GM23338 (cell line): ENCODE data around the gene EXD3. TPM values are rescaled to one million over a fixed set of nuclear protein-coding genes. Genes with fewer than 3 reads are reported as not detected.

ENCODE experiments used
- ATAC-seq: fragments of 200-7000 bp; cut with Tn5 transposase; 3 replicates; pipeline ENCODE4 v1.9.1; 2020
- DNase-seq: peaks from one replicate; pipeline ENCODE4 v3.0.0-alpha.2; 2015; ENCODE audit warnings: low spot score
- H2AFZ ChIP-seq: fragments of 200-600 bp; sonication (generic); 2 replicates; pipeline ENCODE4 v1.8.0; 2016; ENCODE audit warnings: antibody characterized with exemption, mild to moderate bottlenecking, moderate library complexity
- H3F3A ChIP-seq: fragments of 200-600 bp; sonication (generic); replicated peaks from 2 replicates; pipeline ENCODE4 v1.8.0; 2017; ENCODE audit warnings: antibody characterized with exemption, mixed run types, low read depth
- H3K27ac ChIP-seq: fragments of 200-600 bp; sonication (generic); 2 replicates; pipeline ENCODE4 v1.6.1; 2016; ENCODE audit warnings: low read depth
- H3K27me3 ChIP-seq: fragments of 200-600 bp; sonication (generic); 2 replicates; pipeline ENCODE4 v1.8.0; 2016; ENCODE audit warnings: mild to moderate bottlenecking, mixed run types, moderate library complexity; ENCODE audit not compliant: insufficient read depth
- H3K36me3 ChIP-seq: fragments of 200-600 bp; sonication (generic); 2 replicates; pipeline ENCODE4 v1.8.0; 2016; ENCODE audit warnings: mild to moderate bottlenecking; ENCODE audit not compliant: insufficient read depth
- H3K4me1 ChIP-seq: fragments of 200-600 bp; sonication (generic); 2 replicates; pipeline ENCODE4 v1.8.0; 2016; ENCODE audit warnings: mild to moderate bottlenecking, moderate library complexity; ENCODE audit not compliant: insufficient read depth
- H3K4me2 ChIP-seq: fragments of 200-600 bp; sonication (generic); 2 replicates; pipeline ENCODE4 v1.7.1; 2017; ENCODE audit warnings: mixed run types
- H3K4me3 ChIP-seq: fragments of 200-600 bp; sonication (generic); 2 replicates; pipeline ENCODE4 v1.6.1; 2016; ENCODE audit warnings: mixed run types
- H3K79me2 ChIP-seq: fragments of 200-600 bp; sonication (generic); replicated peaks from 2 replicates; pipeline ENCODE4 v1.8.0; 2017; ENCODE audit warnings: mild to moderate bottlenecking; ENCODE audit not compliant: insufficient read depth
- H3K9me2 ChIP-seq: fragments of 200-600 bp; sonication (generic); 2 replicates; pipeline ENCODE4 v1.8.0; 2017; ENCODE audit not compliant: insufficient read depth
- H4K20me1 ChIP-seq: fragments of 200-600 bp; sonication (generic); replicated peaks from 2 replicates; pipeline ENCODE4 v1.8.0; 2017; ENCODE audit warnings: mild to moderate bottlenecking; ENCODE audit not compliant: insufficient read depth
- H3K27ac Mint-ChIP-seq: 2 replicates; pipeline ENCODE4 v1.8.0; 2020; ENCODE audit warnings: inconsistent platforms, mild to moderate bottlenecking, moderate library complexity, mixed read lengths
- H3K27me3 Mint-ChIP-seq: 3 replicates; pipeline ENCODE4 v1.8.0; 2022; ENCODE audit warnings: low read depth, mild to moderate bottlenecking, moderate library complexity, mixed read lengths, inconsistent platforms; ENCODE audit not compliant: insufficient read depth, poor library complexity
- H3K36me3 Mint-ChIP-seq: 3 replicates; pipeline ENCODE4 v1.8.0; 2021; ENCODE audit warnings: low read depth, mild to moderate bottlenecking, inconsistent platforms, moderate library complexity, mixed read lengths
- H3K4me1 Mint-ChIP-seq: 3 replicates; pipeline ENCODE4 v1.8.0; 2020; ENCODE audit warnings: mild to moderate bottlenecking, inconsistent platforms, mixed read lengths
- H3K4me3 Mint-ChIP-seq: 3 replicates; pipeline ENCODE4 v1.8.0; 2021; ENCODE audit warnings: moderate library complexity, mild to moderate bottlenecking, inconsistent platforms, mixed read lengths
- H3K9me3 Mint-ChIP-seq: 3 replicates; pipeline ENCODE4 v1.8.0; 2020; ENCODE audit warnings: moderate library complexity, mild to moderate bottlenecking, inconsistent platforms, mixed read lengths
- CREB1 ChIP-seq: fragments of 250-450 bp; sonication (Bioruptor Pico); IDR thresholded peaks from 2 replicates; pipeline ENCODE4 v1.5.0; 2020; ENCODE audit warnings: low read depth, mild to moderate bottlenecking, moderate library complexity
- CTCF ChIP-seq, 2 experiments: fragments of 200-600 bp in 1 of 2; sonication (generic) in 1 of 2; conservative IDR thresholded peaks; 2 replicates each; pipeline versions ENCODE4 v1.5.1 to v1.6.1; 2016 to 2017; ENCODE audit warnings: antibody characterized with exemption in 2 of 2, low read depth in 2 of 2, mild to moderate bottlenecking in 2 of 2, moderate library complexity in 1 of 2
- ETS1 ChIP-seq: IDR thresholded peaks from 2 replicates; pipeline ENCODE4 v1.6.1; 2016; ENCODE audit warnings: antibody characterized with exemption
- EZH2 ChIP-seq: fragments of 200-600 bp; sonication (generic); IDR thresholded peaks from one replicate; pipeline ENCODE4 v1.8.0; 2017; ENCODE audit warnings: antibody characterized with exemption, mild to moderate bottlenecking, low read depth; ENCODE audit not compliant: unreplicated experiment
- EZH2phosphoT487 ChIP-seq: fragments of 200-600 bp; sonication (generic); IDR thresholded peaks from one replicate; pipeline ENCODE4 v1.8.1; 2018; ENCODE audit warnings: antibody characterized with exemption; ENCODE audit not compliant: unreplicated experiment
- NANOG ChIP-seq: IDR thresholded peaks from 2 replicates; pipeline ENCODE4 v1.6.1; 2016; ENCODE audit warnings: antibody characterized with exemption, borderline replicate concordance
- POLR2AphosphoS5 ChIP-seq: IDR thresholded peaks from 2 replicates; pipeline ENCODE4 v1.6.1; 2016; ENCODE audit warnings: antibody characterized with exemption, low read depth
- STAT1 ChIP-seq: IDR thresholded peaks from one replicate; pipeline ENCODE4 v1.6.1; 2016; ENCODE audit warnings: antibody characterized with exemption; ENCODE audit not compliant: unreplicated experiment
- ZNF114 ChIP-seq: fragments of 250-450 bp; sonication (Bioruptor Pico); IDR thresholded peaks from 2 replicates; pipeline ENCODE4 v1.5.0; 2020; ENCODE audit warnings: mild to moderate bottlenecking, moderate library complexity
- ZNF462 ChIP-seq: fragments of 250-450 bp; sonication (Bioruptor Pico); IDR thresholded peaks from 2 replicates; pipeline ENCODE4 v1.5.0; 2020; ENCODE audit warnings: mild to moderate bottlenecking, moderate library complexity
- polyA plus RNA-seq: library from polyadenylated mRNA; unstranded; fragments of >200 nt; fragmentation: Nextera tagmentation; extraction: Ambion mirVana; gene quantifications from 2 replicates; pipeline ENCODE4 v1.2.1, GENCODE V29; 2016
- total RNA-seq: library from RNA; depleted of rRNA; stranded (reverse); fragments of >200 nt; shearing (Covaris generic); gene quantifications from 2 replicates; pipeline ENCODE4 v1.2.3, GENCODE V29; 2014

The EXD3 gene
- total and polyA plus RNA-seq, 2 experiments from 2014 or later: 3.6 to 9.7 TPM

GRCh38 chr9:137268538-137269201, 154.3 kb downstream of the EXD3 start:
- Histone ChIP-seq H3K4me1 (no peaks in the 10 kb centered on the region), H4K20me1 (0 out of 2 replicates have a peak, but pooled peaks cover 9% of the 10 kb centered on the region), H3K4me2 (no peak overlapping the region), H3K27ac (peak overlapping the region; percentile 32; the same call in 1 of the 2 replicates), H2AFZ (no peak overlapping the region), H3F3A (no peaks in the 10 kb centered on the region), H3K9me2 (no peaks in the 10 kb centered on the region), H3K79me2 (no peaks in the 10 kb centered on the region), H3K27me3 (no peaks in the 10 kb centered on the region), H3K36me3 (peaks cover 10% of the 10 kb centered on the region; the same call in 1 of the 2 replicates), H3K4me3 (no peak overlapping the region)
- ATAC-seq (no peak), DNase-seq (no peak)
- H3K27ac Mint-ChIP-seq: peak overlapping the region; percentile 62; the same call in 1 of the 2 replicates
- H3K4me3 Mint-ChIP-seq: no peak overlapping the region
- H3K4me1 Mint-ChIP-seq: peaks cover 8% of the 10 kb centered on the region
- H3K27me3 Mint-ChIP-seq: peaks cover 17% of the 10 kb centered on the region
- H3K9me3 Mint-ChIP-seq: no peaks in the 10 kb centered on the region
- peaks cover 35% of the 10 kb centered on the region for H3K36me3 Mint-ChIP-seq
- TF ChIP-seq POLR2AphosphoS5: no peak
- TF ChIP-seq CTCF (conservative IDR thresholded peaks at IDR 0.05; ENCODE audit: low read depth in 2 of 2): no peak
- no peak for TF ChIP-seq ETS1
- TF ChIP-seq ZNF462 (CRISPR knock-in tag): no peak
- no peak for TF ChIP-seq NANOG
- TF ChIP-seq EZH2: no peak
- TF ChIP-seq EZH2phosphoT487: no peak
- TF ChIP-seq ZNF114 (CRISPR knock-in tag): no peak
- no peak for TF ChIP-seq STAT1
- no peak for TF ChIP-seq CREB1 (CRISPR knock-in tag)
